KMS-11 (cell line): ENCODE results near the gene STK25.

Experiments used
- H2AFZ ChIP-seq: fragments of 200-600 bp; sonication (generic); 2 replicates; pipeline ENCODE4 v1.6.1; 2016; ENCODE audit warnings: antibody characterized with exemption, mixed run types, low read depth
- H3K27ac ChIP-seq: fragments of 200-600 bp; sonication (generic); 2 replicates; pipeline ENCODE4 v1.6.1; 2016; ENCODE audit warnings: mild to moderate bottlenecking, mixed run types
- H3K27me3 ChIP-seq: fragments of 200-600 bp; sonication (generic); 2 replicates; pipeline ENCODE4 v1.6.1; 2017; ENCODE audit warnings: mild to moderate bottlenecking, low read depth, mixed run types, moderate library complexity; ENCODE audit not compliant: insufficient read depth
- H3K36me3 ChIP-seq: fragments of 200-600 bp; sonication (generic); 2 replicates; pipeline ENCODE4 v1.6.1; 2017; ENCODE audit warnings: mild to moderate bottlenecking, mixed run types; ENCODE audit not compliant: insufficient read depth
- H3K4me1 ChIP-seq: fragments of 200-600 bp; sonication (generic); 2 replicates; pipeline ENCODE4 v1.6.1; 2016; ENCODE audit warnings: mild to moderate bottlenecking, low read depth, mixed run types; ENCODE audit not compliant: poor library complexity, severe bottlenecking
- H3K4me2 ChIP-seq: fragments of 200-600 bp; sonication (generic); 2 replicates; pipeline ENCODE4 v1.7.0; 2016; ENCODE audit warnings: mild to moderate bottlenecking, mixed run types
- H3K4me3 ChIP-seq: fragments of 200-600 bp; sonication (generic); IDR thresholded peaks from 2 replicates; pipeline ENCODE4 v1.6.1; 2017; ENCODE audit warnings: low read depth, low read length, mixed read lengths; ENCODE audit not compliant: insufficient read depth
- H3K79me2 ChIP-seq: fragments of 200-600 bp; sonication (generic); 2 replicates; pipeline ENCODE4 v1.6.1; 2016; ENCODE audit warnings: low read depth, mixed run types; ENCODE audit not compliant: insufficient read depth
- H3K9ac ChIP-seq: fragments of 200-600 bp; sonication (generic); 2 replicates; pipeline ENCODE4 v1.6.1; 2016; ENCODE audit warnings: mild to moderate bottlenecking, mixed run types
- H4K20me1 ChIP-seq: fragments of 200-600 bp; sonication (generic); 2 replicates; pipeline ENCODE4 v1.6.1; 2016; ENCODE audit warnings: mild to moderate bottlenecking, mixed run types; ENCODE audit not compliant: insufficient read depth
- CTCF ChIP-seq: fragments of 200-600 bp; sonication (generic); conservative IDR thresholded peaks from 2 replicates; pipeline ENCODE4 v1.6.1; 2017; ENCODE audit warnings: low read depth, mild to moderate bottlenecking, antibody characterized with exemption, low read length, moderate library complexity, mixed read lengths

Gene STK25

DNA sequence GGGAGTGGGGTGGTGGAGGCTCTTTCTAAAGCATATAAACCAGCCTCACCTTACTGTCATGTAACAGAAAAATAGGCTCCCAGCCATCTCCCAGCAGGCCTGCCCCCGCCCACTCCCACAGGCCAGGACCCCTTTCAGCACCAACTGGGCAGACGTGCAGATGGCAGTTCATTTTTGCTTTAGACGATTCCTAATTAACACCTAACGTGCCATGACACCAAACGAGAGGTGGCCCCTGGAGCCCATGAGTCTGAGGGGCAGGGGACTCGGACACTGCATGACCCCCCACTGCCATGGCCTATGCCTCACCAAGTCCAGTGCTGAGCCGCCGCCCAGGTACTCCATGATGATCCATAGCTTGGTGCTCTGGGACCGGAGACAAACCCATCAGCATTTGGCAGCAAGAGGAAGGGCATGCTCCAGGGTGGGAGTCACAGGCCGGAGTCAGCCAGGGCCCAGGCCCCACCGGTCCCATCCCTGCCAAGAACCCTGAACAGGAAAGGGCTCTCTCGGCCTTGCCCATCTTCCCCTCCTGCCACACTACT, 7.9 kb downstream of the STK25 start:
- Histone ChIP-seq H3K27me3 (no peaks in the 10 kb centered on the region), H3K4me3 (no peak overlapping the region), H3K9ac (no peak overlapping the region), H3K36me3 (no peaks in the 10 kb centered on the region), H3K4me2 (no peak overlapping the region), H2AFZ (no peak overlapping the region), H3K79me2 (no peaks in the 10 kb centered on the region), H4K20me1 (no peaks in the 10 kb centered on the region), H3K4me1 (no peaks in the 10 kb centered on the region), H3K27ac (no peak overlapping the region)
- no peak for TF ChIP-seq CTCF

GRCh38 chr2:241500016-241500415, 8.4 kb downstream of the STK25 start:
- Histone ChIP-seq H3K4me2 (no peak overlapping the region), H3K79me2 (no peaks in the 10 kb centered on the region), H3K4me1 (no peaks in the 10 kb centered on the region), H3K36me3 (no peaks in the 10 kb centered on the region), H3K4me3 (no peak overlapping the region), H3K27me3 (no peaks in the 10 kb centered on the region), H3K27ac (no peak overlapping the region), H3K9ac (no peak overlapping the region), H2AFZ (no peak overlapping the region), H4K20me1 (no peaks in the 10 kb centered on the region)
- TF ChIP-seq CTCF = no peak

DNA sequence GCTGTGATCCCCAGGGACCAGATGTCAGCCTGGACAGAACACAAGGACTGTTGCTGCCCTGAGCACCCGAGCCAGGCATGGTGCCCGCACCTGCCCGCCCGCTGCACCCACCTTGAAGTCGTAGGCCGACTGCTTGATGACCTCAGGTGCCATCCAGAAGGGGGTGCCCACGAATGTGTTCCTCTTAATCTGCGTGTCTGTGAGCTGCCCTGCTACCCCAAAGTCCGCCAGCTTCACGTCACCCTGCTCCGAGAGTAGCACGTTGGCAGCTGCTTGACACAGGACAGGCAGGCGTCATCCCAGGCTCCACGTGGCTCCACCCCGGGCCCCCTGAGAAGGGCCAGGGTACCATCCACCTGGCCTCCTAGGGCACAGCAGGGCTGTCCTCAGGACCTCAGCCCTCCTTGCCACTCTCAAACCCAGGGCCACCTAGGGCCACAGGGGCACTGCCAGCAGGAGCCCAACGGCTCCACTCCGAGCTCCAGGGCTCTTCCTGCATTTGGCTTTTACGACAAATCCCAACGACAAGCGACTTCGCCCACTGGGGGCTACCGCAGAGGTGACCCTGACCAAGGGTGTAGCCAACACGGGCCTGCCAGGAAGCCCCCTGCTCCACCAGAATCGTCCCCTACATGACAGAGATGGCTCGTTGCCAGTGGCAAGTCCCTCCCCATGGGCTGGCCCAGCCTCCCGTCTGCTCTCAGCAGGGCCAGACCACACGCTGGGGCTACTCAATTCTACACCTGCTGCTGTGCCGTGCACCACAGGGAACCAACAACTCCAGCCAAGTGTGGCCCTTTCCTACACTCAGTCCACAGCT, 9.0 kb downstream of the STK25 start:
- no peak overlapping the region for H3K4me3 ChIP-seq
- no peak overlapping the region for H2AFZ ChIP-seq
- TF ChIP-seq CTCF = no peak
- H3K36me3 ChIP-seq = no peaks in the 10 kb centered on the region
- H3K79me2 ChIP-seq = no peaks in the 10 kb centered on the region
- no peak overlapping the region for H3K27ac ChIP-seq
- no peak overlapping the region for H3K9ac ChIP-seq
- no peak overlapping the region for H3K4me2 ChIP-seq
- no peaks in the 10 kb centered on the region for H3K27me3 ChIP-seq
- H4K20me1 ChIP-seq = no peaks in the 10 kb centered on the region
- no peaks in the 10 kb centered on the region for H3K4me1 ChIP-seq

DNA sequence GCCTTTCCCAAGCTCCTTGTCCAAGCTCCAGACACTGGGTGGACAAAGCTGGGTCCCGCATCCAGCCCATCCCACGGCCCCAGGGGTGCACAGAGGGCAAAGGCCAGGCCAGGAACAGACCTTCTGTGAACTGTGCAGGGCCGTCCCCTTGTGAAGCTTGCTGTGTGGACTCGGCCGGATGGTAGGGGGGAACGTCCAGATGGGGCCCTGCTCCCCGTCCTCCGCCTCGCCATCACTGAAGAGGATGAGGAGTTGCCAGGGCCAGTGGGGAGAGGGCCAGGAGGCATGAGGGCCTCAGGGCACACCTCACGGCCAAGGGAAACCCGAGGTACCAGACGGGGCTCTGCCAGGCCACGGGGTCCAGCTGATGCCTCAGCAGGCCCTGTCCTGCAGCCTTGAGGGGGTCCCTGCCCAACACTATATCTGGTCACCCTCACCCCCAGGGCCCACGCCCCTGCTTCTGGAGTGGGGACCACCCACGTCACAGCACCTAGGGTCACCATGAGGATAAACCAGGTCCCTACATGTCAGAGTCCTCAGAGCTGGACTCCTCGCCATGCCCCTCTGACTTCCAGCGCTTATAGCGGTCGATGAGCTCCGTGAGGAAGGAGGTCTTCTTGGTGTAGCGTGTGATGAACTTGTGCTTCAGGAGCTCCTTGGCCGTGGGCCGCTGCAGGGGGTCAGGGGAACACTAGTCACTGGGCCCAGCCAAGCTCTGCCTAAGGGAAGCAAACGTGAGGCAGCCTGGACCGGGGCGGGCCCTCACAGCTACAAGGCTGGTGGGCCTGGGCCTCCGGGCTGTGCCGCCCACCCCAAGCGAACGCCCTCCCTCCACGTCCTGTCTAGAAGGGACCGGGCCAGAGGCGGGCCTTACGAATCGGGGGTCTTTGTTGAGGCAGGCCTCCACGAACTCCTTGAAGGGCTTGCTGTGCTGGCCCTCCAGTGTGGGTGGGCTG, 10.0 kb downstream of the STK25 start:
- no peak for TF ChIP-seq CTCF
- no peak overlapping the region for H2AFZ ChIP-seq
- no peaks in the 10 kb centered on the region for H3K36me3 ChIP-seq
- no peaks in the 10 kb centered on the region for H3K27me3 ChIP-seq
- no peak overlapping the region for H3K4me2 ChIP-seq
- no peak overlapping the region for H3K9ac ChIP-seq
- H3K4me3 ChIP-seq = no peak overlapping the region
- no peak overlapping the region for H3K27ac ChIP-seq
- H3K79me2 ChIP-seq = no peaks in the 10 kb centered on the region
- no peaks in the 10 kb centered on the region for H3K4me1 ChIP-seq
- H4K20me1 ChIP-seq = no peaks in the 10 kb centered on the region
